ENCODE measurements around the gene GSE1.

Gene GSE1

DNA sequence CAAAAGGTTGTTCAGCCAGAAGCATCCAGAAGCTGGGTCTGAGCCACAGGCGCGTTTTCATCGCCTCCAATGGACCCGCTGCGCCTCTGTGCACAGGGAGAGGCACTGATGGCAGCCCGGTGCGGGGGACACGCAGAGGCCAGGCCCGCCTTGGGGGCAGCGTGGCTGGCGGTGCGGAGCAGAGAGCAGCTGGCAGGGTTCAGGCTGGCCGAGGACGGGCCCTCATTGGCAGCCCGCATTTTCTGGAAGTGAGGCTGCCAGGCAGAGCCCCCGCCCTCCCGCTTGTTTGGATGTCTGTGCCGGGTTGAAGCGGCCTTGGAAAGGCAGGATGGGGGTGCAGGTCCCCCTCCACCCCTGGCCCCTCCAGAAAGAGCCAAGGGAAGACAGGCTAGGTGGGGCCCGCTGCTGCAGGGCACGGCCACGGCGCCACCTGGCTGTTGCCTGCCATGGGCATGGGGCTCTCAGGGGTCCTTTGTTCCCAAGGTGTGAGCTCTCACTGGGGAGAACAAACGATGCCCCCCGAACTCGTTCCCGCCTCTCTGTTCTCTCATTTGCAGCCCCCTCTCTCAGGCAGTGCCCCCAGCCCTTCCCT is 18.8 kb downstream of the GSE1 start:
- no peak for DNase-seq (ENCODE audit: low read depth in 2 of 2)

DNA sequence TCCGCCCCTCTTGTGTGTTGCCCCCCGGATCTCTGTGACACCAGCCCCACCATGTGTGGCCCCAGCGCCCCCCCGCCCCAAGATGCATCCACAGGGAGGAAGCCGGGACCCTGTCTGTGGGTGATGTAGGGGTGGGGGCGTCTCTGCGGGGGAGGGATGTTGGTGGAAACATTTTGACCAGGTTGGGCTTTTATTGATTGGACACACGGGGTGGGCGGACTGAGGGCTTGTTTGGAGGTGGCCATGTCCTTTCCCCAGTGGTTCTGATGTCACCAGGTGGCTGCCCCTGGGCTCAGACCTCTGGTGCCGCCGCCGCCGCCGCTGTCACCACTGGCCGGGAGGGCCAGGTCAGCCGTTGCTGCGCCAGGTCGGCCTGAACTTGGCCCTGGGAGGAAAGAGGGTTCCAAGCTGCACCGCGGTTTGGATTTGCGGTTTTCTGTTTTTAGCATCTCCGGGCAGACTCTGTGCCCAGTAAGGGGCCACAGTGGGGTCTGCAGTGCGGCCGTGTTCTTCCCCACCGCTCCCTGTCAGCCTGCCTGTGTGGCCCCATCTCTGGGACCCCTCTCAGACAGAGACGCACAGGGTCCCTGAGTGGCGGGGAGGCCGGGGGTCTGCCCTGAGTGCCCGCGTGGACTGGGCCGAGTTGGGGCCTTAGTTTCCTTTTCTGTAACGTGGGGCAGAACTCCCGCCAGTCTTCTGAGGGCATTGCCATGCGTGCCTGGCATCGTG is 19.8 kb downstream of the GSE1 start:
- DNase-seq (ENCODE audit: low read depth in 2 of 2), result no peak

DNA sequence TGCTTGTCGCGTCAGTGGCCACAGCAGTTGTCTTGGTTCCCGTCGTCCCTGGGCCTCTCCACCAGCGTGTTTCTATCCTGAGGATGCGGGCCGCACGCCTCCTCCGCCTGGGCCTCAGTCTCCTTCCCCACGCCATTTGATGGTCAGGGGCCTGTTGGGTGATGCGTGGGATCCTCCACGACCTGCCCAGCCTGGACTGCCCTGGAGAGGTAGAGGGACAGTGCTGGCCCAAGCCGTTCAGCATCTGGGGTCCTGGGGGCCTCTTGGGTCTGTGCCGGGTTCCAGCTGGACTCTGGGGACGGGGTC is 20.3 kb downstream of the GSE1 start:
- no peak for DNase-seq (ENCODE audit: low read depth in 2 of 2)

DNA sequence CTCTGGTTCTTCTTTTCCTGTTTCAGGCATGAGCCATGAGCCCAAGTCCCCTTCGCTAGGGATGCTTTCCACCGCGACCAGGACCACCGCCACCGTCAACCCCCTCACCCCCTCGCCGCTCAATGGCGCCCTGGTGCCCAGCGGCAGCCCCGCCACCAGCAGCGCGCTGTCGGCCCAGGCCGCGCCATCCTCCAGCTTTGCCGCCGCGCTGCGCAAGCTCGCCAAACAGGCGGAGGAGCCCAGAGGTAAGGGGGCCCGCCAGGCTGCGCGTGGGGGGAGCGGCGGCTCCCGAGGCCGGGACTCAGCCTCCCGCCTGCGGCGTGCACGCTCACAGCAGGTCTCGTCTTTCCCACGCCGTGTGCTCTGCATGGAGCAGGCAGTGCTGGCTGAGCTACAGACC is 20.8 kb downstream of the GSE1 start:
- DNase-seq (ENCODE audit: low read depth in 2 of 2), result no peak

DNA sequence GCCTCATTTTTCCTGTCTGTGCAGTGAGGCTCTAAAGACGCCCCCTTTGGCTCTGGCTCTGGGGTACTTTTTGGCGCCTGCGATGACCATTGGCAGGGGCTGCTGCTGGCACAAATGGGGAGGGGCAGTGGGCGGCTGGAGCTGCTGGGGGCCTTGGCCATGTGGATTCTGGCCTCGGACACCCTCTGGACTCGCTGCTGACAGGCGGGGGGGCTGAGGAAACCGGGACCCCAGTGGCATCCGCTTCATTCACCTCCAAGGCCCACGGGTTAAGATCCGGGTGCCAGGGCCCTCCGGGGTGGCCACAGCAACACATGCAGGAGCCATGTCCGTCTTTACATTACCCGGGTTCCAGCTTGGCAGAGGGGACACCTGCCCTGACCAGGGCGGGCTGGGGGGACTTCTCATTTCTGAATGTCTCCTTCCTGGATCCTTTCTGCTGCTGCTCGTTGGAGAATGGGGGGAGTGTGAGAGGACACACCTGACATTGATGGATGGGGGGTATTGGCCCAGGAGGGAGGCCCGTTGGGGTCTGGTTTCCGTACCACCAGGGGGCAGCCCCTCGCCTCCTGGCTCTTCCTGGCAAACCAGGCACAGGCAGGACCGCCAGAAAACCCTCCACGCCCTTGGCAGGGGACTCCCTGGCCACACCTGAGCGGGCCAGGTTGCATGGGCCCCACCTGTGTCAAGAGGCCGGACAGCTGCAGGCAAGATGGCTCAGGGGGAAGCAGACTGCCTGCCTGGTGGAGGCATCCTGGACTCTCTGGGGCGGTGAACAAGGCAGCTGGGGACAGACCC is 21.8 kb downstream of the GSE1 start:
- DNase-seq (ENCODE audit: low read depth in 2 of 2), result no peak

DNA sequence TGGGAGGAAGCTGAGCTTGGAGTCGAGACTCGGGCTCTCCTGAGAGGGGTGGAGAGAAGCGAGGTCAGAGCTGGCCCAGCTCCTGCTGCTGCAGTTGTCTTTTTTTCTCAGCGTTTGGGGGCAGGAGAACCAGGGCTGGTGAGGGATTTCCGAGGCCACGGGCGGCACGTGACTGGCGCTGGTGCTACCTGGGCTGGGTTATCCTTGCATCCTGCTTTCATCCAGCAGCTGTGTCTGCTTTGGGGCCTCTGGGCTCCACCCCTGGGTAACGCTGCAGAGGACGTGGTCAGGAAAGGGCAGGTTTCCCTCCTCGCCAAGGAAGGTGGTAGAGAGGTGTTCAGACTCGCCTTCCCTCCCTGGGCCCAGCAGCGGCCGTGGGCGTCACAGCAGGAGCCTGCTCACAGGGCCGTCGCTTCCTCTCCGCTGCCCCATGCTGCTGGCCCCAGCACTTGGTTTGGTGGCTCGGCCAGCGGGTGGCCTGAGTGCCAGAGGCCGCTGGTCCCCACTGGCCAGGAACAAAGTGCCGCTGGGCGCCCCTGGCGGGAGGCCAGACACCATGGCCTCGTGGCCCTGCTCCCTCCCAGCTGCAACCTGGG is 22.5 kb downstream of the GSE1 start:
- no peak for DNase-seq (ENCODE audit: low read depth in 2 of 2)

DNA sequence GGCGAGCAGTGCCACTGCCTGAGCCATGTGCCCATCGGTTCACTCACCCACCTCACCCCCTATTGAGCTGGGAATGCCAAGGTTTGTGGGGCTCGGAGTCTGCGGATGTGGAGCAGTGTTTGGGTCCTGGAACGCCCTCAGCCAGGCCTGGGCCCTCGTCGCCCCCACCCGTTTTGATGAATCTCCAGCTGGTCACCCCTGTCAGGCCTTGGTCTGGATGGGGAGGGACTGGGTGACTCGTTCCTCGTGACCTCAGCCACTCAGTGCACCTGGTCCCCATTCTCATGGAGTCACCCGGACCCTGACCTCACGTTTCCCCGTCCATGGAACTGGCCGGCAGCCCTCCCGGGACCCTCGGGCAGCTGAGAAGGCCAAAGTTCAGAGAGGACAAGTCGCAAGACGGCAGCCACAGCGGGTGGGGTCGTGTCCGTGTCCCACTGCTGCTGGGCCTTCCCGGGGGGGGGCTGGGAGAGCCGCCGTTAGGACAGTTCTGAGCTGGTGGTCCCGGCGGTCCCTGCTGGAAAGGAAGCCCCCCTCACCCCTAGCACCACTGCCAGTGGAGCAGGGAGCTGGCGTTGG is 23.2 kb downstream of the GSE1 start:
- no peak for DNase-seq (ENCODE audit: low read depth in 2 of 2)

DNA sequence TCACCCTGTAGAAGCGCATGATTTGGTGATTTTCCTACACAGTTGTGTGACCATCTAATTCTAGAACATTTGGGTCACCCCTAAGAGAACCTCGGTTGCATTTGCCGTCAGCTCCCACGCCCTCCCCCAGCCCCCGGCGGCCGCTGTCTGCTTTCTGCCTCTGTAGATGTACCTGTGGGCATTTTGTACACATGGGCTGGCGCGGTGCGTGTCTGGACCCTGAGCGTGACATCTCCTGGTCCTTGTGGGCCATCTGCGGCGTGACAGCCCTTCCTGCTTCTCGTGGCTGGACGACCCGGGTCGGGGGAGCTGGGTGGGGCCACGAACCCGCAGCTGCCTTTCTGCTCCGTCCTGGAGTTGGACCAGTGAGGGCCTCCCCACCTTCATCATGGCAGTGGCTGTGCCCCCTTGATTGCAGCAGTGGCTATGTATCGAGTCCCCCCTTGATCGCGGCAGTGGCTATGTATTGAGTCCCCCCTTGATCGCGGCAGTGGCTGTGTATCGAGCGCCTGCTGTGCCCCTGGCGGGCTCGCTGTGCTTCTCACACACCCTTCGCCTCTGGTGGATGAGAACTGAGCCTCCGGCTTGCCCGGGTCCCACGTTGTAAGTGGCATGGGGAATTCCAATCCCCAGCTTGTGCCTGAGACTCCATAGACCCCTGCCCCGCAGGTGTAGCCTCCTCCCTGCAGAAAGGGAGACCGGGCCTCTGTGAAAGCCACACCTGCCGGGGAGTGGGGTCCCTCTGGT is 24.1 kb downstream of the GSE1 start:
- no peak for DNase-seq (ENCODE audit: low read depth in 2 of 2)

DNA sequence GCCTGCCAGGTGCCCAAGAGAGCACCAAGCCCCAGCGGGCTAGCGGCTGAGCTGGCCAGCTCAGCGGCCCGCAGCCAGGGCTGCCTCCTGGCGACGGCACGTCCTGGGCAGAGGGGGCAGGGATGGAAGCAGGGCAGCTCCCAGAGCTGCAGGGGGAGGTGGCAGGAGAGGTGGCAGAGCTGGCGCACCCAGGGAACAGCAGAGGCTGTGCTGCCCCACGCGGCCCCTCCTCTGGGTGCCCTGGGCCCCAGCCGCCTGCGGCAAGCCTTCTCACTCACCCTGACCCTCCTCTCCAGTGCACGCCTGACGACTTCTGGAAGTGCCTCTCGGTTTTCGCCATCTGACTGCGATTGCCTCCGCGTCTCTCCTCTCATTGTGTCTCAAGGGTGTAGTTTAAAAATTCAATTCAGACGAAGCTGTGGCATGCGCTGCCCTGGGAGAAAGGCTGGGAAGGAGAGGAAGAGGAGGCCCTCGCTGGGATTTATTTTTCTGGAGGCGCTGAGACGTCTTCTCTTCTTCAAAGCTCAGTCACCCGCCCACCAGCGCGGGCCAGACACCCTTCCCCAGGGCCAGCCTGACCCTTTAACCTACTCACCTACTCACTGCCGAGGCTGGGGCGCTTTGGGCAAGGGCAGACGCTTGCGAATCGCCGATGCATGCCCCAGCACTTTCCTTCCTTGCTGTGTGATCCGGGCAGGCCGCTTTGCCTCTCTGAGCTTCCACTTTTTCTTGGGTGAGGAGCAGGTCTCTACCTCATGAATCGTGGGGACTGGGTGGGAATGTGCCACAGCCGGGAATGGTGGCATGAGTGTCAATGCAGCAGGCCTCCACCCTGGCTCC is 24.9 kb downstream of the GSE1 start:
- DNase-seq (ENCODE audit: low read depth in 2 of 2), result no peak

DNA sequence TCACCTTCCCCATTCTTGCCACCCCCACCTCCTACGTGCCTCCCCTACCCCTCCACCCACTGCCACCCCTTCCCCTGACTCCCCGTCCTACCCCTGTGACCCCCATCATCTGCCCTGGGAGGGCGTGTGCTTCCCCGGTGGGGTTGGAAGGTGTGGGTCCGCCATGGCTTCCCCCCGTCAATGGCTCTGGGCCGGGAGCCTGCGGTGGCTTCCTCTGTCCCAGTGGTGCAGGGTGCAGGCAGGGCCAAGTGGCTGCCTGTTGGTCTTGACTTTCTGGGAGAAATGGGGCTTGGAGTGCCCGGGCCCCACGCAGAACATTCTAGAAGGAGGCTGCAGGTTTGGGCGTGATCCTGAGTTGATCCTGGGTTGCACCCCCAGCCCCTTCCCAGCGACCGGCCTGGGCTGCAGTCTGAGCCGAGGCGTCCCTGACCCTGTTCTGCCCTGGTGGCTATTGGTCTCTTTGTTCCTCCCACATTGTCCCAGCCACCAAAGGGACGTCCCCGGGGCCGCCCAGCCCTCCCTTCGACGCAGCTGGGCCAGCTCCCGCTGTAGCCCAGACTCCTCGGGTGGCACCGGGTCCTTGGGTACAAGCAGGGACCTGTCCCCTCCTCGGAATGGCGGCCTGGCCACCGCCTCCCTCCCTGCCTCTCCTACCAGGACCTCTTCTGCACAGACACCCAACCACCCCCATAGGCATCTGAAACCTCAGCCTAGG is 25.7 kb downstream of the GSE1 start:
- DNase-seq (ENCODE audit: low read depth in 2 of 2), result no peak

DNA sequence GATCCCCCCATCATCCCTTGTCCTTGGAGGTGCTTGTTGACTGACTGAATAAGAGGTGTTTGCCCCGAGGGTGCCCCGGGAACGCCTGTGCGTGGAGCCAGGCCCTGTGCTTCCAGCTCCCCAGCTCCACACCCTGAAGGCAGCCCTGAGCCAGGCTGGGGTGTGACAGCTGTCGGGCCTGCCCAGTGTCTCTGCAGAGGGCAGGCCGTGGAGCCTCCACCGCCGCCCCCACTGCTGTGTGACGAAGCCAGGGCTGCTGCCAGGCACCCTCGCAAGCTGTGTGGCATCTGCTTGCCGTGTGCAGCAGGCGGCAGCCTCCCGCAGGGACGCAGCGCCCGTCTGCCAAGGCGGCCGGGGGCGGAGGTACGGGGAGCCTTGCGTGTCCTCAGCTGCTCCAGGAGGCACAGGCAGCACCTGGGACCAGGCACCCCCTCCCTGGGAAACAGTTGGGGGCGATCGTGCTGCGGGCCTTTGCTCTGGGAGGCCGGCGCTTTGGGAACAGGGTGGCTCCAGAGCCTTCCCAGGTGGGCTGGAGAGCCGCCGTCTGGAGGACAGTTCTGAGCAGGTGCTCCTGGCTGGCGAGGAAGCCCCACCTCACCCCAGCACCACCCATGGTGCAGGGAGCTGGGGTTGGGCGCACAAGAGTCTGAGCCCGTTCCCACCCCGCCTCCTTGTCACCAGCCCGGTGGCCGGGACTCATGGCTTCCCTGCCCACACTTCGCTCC is 26.6 kb downstream of the GSE1 start:
- DNase-seq (ENCODE audit: low read depth in 2 of 2), result no peak

DNA sequence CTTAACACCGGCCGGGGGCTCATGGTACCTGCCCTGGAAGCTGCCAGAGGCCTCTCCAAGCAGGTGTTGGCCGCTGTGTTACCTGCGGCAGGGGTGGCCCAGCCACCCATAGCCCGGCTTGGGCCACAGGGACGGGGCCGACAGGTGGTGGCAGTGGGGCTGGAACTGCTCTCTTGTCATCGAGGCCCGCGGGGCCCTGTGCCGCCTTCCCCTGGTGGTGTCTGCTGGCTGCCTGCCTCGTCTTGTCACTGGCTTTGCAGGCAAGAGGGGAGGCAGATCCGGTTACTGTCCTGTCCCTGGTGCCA is 27.1 kb downstream of the GSE1 start:
- DNase-seq (ENCODE audit: low read depth in 2 of 2), result no peak

DNA sequence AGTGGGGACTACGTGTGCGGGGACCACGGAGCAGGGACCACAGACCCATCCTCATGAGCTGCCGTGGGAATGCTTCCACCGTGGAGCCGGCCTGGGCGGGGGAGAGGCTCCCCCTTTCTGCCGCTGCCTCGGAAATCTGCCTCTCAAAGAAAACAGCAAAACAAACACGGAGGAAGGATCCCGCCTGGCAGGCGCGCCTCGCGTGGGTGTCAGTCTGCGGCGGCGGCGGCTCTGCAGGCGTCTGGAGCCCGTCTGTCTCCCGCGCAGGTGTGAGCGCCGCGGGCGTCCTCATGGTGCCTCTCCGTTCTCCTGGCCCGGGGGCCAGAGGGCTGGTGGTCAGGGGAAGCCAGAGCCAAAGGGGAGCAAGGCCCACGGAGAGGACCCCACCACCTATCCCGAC is 27.5 kb downstream of the GSE1 start:
- DNase-seq (ENCODE audit: low read depth in 2 of 2), result no peak

DNA sequence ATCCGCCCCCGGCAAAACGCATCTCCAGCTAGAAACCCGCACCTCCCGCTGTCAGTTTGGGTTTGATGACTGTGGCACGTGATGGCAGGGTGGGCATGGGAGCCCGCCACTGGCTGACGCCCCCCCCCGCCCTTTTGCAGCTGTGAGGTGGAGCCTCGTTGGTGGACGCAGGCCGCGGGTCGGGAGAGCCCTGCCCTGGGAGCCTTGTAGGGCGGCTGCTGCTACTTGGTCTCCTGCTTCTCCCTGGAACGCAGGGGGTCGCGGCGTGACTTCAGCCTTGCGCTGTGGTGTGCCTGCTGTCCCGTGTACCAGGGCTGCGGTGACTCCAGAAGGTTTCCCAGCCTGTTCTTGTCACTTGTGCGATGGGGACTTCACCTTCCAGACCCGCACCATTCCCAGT is 28.2 kb downstream of the GSE1 start:
- no peak for DNase-seq (ENCODE audit: low read depth in 2 of 2)

DNA sequence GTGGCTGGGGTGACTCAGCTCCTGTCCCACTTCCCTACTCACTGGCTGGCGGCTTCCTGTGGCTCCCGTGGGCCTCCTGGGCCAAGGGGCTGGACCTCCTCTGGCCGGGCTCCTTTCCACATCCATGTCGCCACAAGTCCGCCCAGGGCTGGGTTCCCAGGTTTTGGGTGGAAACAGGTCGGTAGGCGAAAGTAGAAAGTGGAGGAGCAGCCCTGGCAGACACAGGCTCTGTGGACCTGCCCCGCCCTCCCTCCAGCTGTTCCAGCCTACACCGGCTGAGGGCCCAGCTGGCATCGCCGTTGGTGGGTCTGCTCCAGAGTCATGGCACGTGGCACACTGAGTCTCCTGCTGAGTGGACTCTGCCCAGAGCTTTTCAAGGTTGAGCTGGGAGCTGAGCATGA is 28.7 kb downstream of the GSE1 start:
- no peak for DNase-seq (ENCODE audit: low read depth in 2 of 2)

DNA sequence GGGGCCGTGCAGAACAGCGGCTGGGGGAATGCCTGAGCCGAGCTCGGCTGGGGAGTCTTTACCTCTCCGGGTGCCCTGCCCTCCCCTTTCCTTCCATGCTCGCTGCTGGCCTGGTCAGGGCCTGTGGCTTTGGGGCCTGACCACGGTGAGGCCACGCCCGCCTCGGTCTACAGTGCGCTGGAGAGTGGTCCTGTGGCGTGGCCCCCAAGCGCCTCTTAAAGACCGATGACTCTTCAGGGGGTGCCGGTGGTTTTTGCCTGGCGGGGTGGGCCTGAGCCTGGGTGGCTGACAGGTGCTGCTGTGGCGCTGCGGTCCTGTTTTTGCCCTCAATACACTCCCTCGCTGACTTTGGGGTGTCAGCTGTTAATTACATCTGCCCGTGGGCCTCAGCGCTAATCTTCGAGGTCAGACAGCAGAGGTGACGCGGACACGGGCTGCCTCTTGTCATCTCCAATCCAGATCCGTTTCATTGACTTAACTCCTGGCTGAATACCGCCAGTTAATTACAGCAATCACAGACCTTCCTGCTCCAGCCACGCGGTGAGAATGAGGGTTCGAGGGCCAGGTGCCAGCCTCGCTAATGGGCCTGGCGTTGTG is 29.7 kb downstream of the GSE1 start:
- DNase-seq (ENCODE audit: low read depth in 2 of 2), result no peak

DNA sequence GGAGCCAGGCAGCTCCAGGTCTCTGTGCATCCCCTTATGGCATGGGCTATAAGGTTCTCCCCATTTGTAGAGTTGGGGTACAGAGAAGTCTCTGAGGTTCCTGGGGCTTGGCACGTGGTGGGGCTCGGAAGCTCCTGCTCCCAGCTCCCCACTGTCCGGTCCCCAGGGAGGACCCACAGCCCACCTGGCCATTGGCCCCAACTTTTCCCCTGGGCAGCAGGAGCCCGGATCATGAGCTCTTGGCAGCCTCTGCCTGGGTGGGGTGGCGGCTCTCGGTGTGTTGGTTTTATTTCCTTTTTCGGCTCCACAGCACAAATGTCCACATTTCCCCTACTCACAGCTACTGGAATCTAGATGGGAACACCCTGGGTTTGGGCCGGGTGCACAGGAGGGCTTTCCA is 30.5 kb downstream of the GSE1 start:
- no peak for DNase-seq (ENCODE audit: low read depth in 2 of 2)

DNA sequence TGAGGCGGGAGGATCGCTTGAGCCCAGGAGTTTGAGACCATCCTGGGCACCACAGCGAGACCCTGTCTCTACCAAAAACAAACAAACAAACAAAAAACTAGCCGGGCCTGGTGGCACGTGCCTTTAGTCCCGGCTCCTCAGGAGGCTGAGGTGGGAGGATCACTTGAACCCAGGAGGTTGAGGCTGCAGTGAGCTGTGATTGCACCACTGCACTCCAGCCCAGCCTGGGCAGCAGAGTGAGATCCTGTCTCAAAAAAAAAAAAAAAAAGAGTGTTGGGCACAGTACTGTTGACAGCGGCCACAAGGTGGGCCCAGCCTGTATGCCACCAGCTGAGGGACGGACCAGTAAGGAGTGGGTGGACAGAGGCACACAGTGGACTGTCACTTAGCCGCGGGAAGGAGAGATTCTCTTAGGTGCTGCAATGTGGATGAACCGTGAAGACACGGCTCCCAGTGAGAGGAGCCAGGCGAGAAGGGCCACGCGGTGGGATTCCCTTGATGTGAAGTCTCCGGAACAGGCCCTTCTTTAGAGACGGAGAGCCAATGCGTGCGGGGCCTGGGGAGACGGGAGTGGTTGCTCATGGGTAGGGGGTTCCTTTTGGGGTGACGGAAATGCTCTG is 31.1 kb downstream of the GSE1 start:
- no peak for DNase-seq (ENCODE audit: low read depth in 2 of 2)

DNA sequence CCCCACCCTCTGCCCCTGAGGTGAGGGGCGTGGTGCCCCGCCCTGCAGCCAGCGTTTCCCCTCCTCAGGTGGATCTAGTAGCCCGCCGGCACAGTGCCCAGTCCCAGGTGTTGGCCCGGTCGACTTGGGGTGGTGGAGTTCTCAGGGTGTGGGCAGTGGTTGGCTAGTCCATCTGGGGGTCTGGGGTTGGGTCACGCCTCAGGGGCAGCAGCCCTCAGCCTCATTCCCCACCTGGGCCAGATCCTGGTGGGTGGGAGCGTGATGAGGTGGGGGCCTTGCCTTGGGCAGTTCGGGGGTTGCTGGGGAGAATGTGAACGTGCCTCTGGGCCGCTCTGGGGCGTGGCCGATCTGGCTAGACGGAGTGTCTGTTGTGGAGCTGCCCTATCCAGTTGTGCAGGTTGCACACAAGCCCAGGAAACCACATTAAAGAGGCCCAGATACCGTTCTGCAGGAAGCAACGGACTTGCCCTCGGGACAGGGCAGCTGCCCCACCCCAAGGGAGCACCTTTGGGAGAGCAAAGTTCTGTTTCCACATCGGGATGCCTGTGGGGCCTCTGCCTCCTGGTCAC is 32.0 kb downstream of the GSE1 start:
- DNase-seq (ENCODE audit: low read depth in 2 of 2), result no peak
